Measurements from ENCODE around the gene ATOSA.

Gene ATOSA

DNA sequence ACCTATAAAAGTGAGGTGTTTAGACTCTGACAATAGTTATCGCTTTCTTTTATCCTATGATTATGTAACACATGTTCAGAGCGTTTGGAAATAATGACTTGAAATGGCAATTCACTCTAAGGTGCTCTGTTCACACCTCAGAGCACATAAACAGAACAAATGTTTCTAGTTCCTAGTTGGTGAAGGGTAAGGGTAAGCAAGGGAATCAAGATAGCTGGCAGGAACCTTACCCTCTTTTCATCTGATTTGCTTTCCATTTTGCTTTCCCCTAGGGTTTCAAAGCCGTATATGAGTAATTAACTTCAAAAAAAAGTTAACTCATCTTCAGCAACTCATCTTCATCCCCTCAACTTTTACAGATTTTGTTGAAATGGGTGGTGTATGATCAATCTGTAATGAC, 2.3 kb upstream of the ATOSA start:
- TF ChIP-seq, protein P1, sequence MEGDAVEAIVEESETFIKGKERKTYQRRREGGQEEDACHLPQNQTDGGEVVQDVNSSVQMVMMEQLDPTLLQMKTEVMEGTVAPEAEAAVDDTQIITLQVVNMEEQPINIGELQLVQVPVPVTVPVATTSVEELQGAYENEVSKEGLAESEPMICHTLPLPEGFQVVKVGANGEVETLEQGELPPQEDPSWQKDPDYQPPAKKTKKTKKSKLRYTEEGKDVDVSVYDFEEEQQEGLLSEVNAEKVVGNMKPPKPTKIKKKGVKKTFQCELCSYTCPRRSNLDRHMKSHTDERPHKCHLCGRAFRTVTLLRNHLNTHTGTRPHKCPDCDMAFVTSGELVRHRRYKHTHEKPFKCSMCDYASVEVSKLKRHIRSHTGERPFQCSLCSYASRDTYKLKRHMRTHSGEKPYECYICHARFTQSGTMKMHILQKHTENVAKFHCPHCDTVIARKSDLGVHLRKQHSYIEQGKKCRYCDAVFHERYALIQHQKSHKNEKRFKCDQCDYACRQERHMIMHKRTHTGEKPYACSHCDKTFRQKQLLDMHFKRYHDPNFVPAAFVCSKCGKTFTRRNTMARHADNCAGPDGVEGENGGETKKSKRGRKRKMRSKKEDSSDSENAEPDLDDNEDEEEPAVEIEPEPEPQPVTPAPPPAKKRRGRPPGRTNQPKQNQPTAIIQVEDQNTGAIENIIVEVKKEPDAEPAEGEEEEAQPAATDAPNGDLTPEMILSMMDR (IDR thresholded peaks at IDR 0.05; ENCODE audit: poor library complexity, severe bottlenecking): no peak
- ATAC-seq (ENCODE audit: low read depth) (no peak), DNase-seq (ENCODE audit: low spot score) (no peak)
- Histone ChIP-seq H3K27me3 (ENCODE audit: insufficient read depth, poor library complexity, severe bottlenecking) (no peaks in the 10 kb centered on the region), H3K4me1 (ENCODE audit: insufficient read depth, poor library complexity, severe bottlenecking) (peaks cover 9% of the 10 kb centered on the region), H3K27ac (ENCODE audit: poor library complexity, severe bottlenecking) (no peak overlapping the region), H3K9me3 (ENCODE audit: severe bottlenecking) (no peaks in the 10 kb centered on the region), H3K36me3 (ENCODE audit: low read depth) (peaks cover 4% of the 10 kb centered on the region), H3K4me3 (ENCODE audit: severe bottlenecking) (no peak overlapping the region)

DNA sequence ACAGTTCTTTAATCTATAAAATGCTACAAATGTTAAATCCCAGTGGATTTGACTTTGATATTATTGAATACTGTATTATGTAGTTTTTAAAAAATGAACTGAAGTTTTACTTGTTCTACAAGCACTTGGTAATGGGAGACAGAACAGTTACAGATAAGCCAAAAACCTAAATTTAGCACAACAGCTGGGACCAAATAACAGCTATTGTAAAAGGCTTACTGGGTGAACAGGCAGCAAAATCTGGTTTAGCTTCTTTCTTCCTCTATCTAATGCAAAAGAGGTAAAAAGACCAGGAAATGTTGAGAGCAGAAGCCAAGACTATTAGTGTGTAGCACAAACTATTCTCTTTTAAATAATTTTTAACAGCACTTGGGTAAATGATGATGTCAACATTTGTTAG, 1.6 kb upstream of the ATOSA start:
- H3K36me3 ChIP-seq (ENCODE audit: low read depth): peaks cover 9% of the 10 kb centered on the region
- ATAC-seq (ENCODE audit: low read depth) (no peak), DNase-seq (ENCODE audit: low spot score) (no peak)
- no peaks in the 10 kb centered on the region for H3K9me3 ChIP-seq (ENCODE audit: severe bottlenecking)
- no peak overlapping the region for H3K27ac ChIP-seq (ENCODE audit: poor library complexity, severe bottlenecking)
- TF ChIP-seq, protein P1 (IDR thresholded peaks at IDR 0.05; ENCODE audit: poor library complexity, severe bottlenecking): no peak
- peaks cover 11% of the 10 kb centered on the region for H3K4me1 ChIP-seq (ENCODE audit: insufficient read depth, poor library complexity, severe bottlenecking)
- H3K27me3 ChIP-seq (ENCODE audit: insufficient read depth, poor library complexity, severe bottlenecking): no peaks in the 10 kb centered on the region
- no peak overlapping the region for H3K4me3 ChIP-seq (ENCODE audit: severe bottlenecking)

DNA sequence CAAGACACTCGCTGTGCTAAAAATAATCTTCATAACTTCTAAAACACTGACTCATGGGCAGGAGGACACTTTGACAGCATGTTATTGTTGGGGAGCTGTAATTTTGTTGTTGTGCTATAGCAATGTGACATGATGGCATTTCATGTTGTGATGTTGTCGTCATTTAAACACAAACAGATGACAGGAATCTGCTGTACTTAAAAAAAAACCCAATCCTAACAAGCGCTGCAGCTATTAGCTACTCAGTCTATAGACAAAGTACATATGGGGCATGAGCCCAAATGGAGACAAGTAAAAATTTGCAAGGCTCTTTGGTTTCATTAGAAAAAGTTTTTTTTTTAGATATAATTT, 828 bp upstream of the ATOSA start:
- Histone ChIP-seq H3K27me3 (ENCODE audit: insufficient read depth, poor library complexity, severe bottlenecking) (no peaks in the 10 kb centered on the region), H3K9me3 (ENCODE audit: severe bottlenecking) (no peaks in the 10 kb centered on the region), H3K4me3 (ENCODE audit: severe bottlenecking) (peak overlapping the region; percentile 97), H3K36me3 (ENCODE audit: low read depth) (peaks cover 14% of the 10 kb centered on the region), H3K27ac (ENCODE audit: poor library complexity, severe bottlenecking) (no peak overlapping the region), H3K4me1 (ENCODE audit: insufficient read depth, poor library complexity, severe bottlenecking) (peaks cover 11% of the 10 kb centered on the region)
- no peak for ATAC-seq (ENCODE audit: low read depth)
- TF ChIP-seq, protein P1 (IDR thresholded peaks at IDR 0.05; ENCODE audit: poor library complexity, severe bottlenecking): no peak
- no peak for DNase-seq (ENCODE audit: low spot score)

DNA sequence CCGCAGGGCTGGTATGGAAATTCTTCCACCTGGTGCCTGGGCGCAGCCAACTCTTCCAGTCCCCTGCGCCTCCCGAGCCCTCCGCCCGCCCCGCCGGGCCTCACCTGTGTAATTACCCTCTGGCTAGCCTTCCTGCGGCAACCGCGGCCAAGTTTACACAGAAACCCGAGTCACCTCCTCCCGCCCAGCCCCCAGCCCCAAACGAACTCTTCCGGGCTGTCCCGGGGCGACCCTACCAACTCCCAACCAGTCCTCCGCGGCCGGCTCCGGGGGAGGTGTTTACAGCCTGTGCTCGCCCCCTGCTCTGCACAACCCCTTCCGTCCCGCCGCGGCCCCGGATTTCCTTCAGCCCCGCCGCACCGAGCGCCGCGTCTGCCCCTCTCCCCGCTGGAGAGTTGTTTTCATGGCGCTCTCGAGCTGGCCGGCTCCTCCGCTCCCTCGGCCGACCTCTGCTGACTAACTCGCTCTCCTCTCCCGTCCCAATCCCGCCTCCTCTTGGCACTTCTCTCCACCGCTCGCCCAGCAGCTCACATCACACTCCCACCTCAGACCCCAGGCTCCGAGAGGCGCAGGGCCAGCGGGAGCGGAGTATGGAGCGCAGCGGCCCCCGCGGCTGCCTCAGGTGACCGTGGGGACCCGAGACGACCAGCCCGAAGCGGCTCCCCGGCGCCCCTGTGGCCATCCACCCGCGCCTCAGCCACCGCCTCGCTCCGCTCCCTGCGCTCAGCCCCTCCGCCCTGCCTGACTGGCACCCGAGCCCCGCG, 538 bp downstream of the ATOSA start:
- Histone ChIP-seq H3K4me1 (ENCODE audit: insufficient read depth, poor library complexity, severe bottlenecking) (peaks cover 11% of the 10 kb centered on the region), H3K27me3 (ENCODE audit: insufficient read depth, poor library complexity, severe bottlenecking) (no peaks in the 10 kb centered on the region), H3K27ac (ENCODE audit: poor library complexity, severe bottlenecking) (peak overlapping the region; percentile 75), H3K36me3 (ENCODE audit: low read depth) (peaks cover 26% of the 10 kb centered on the region), H3K4me3 (ENCODE audit: severe bottlenecking) (peak overlapping the region; percentile 97), H3K9me3 (ENCODE audit: severe bottlenecking) (no peaks in the 10 kb centered on the region)
- DNase-seq (ENCODE audit: low spot score) (peak; percentile 85), ATAC-seq (ENCODE audit: low read depth) (peak; percentile 72)
- TF ChIP-seq, protein P1 (IDR thresholded peaks at IDR 0.05; ENCODE audit: poor library complexity, severe bottlenecking): peak; percentile 19

Data from RWPE2 (cell line).